ENCODE data around the gene ZNF516.
A peak's percentile ranks its signal among the peaks of the same experiment; 100 is the strongest.

ZNF516 gene

DNA sequence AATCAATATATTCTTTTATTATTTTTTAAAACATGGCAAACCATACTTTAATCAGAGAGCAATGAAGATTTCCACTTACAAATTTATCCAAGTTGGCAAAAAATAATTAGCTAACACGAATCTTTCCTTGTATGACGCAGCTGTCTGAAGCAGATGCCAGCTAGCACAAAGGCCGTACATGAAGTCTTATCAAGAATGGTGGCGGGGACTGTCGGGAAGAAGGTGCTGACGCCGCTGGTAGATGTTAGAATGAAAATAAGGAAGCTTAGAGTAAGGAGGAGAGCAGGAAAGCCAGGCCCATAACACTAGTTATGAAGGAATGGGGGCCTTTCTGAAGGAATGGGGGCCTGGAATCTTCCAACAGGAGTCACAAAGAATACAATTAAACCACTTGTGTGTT lies 96.7 kb downstream of the ZNF516 start:
- no peak for DNase-seq

DNA sequence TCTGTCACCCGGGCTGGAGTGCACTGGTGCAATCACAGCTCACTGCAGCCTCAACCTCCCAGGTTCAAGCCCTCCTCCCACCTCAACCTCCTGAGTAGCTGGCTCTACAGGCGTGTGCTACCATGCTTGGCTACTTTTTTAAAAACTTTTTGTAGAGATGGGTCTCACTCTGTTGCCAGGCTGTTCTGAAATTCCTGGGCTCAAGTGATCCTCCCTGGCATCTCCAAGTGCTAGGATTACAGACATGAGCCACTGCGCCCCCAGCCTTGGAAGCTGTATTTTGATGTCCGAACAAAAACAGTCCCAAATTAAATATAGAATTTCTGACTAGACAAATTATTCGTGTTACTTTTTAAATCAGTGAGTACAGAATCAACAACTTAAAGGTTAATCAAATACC lies 97.4 kb downstream of the ZNF516 start:
- peak in 1 of 2 experiments; percentile 6 for DNase-seq

DNA sequence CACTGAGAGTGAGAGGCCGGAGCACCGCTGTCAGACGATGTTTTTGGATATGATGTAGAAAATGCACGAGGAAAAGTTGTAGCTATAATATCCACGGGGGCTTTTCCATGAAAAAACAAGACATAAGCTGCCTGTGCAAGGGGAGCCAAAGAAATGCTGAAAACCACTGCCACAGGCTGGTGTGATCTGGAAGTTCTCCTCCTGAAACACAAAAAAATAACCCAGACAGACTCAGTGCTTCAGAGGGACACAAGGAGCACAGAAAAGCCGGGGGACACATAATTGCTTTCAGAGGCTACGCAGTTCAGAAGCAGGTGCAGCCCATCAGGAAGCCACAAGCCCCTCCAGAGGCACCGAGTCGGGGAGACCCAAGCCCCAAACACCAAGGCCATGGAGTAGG lies 98.2 kb downstream of the ZNF516 start:
- peak in 1 of 2 experiments; percentile 10 for DNase-seq

DNA sequence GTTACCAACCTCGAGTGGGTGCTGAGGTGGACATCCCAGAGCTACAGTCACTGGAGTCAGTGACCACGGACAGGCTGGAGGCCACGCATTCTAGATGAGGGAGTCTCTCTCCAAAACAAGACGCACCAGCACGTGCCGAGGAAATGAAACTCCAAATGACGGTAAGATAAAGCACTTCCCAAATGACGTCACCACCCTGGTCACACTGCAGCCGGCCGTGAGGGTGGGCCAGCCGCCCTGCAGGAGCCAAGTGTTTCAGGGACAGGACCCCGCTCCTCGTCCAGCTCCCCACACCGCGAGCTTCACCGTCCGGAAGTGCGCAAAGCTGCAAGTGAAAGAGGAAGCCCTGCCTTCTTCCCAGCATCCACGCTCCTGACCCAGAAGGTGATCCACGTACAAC lies 99.4 kb downstream of the ZNF516 start:
- DNase-seq, result peak in 1 of 2 experiments; percentile 4

- DNase-seq, result no peak
Observed at GRCh38 chr18:76394780-76395476, 100.1 kb downstream of the ZNF516 start.

- DNase-seq, result no peak
Observed at GRCh38 chr18:76392349-76392748, 102.7 kb downstream of the ZNF516 start.

DNA sequence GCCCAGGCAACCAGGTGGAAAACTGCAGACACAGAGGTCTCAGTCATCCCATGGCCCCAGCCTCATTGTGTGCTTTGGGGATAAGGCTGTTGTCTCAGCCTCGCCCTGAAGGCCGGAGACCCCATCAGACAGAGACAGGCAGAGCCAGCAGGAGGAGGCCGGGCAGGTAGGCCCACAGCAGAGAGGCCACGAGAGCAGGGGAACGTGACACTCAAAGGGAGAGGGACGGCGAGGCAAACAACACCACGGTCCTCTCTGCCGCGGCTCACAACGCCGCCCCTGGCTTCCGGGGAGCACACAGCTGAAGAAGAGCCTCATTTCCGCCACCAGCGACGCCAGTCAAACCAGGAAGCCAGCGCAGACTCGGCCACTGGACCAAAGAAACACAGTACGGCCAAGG lies 103.3 kb downstream of the ZNF516 start:
- DNase-seq, result no peak

GRCh38 chr18:76391038-76391437 lies 104.0 kb downstream of the ZNF516 start:
- DNase-seq, result no peak

DNA sequence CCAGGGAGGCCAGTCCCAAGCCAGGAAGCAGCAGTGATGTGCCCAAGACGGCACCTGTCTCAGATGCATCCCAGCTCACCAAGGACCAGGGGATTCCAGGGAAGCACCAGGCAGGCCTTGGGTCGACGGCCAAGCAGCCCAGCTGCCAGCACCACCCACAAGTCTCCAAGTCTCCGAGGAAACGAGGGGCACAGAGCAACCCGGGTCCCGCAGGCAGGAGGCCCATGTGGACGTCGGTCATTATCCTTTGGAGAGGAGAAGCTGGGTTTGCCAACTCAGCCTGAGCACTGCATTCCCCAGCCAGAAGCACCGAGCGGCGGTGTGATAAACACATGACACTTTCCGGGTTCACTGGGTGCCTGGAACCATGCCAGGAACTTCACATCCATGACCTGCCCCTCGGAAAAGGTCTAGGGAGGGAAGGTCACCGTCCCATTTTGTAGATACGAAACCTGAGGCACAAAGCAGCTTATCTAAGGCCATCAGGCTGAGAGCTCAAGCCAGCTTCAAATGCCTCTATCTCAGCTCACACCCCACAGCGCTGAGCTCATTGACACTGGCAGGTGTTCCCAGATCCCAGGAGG lies 104.5 kb downstream of the ZNF516 start:
- no peak for DNase-seq

DNA sequence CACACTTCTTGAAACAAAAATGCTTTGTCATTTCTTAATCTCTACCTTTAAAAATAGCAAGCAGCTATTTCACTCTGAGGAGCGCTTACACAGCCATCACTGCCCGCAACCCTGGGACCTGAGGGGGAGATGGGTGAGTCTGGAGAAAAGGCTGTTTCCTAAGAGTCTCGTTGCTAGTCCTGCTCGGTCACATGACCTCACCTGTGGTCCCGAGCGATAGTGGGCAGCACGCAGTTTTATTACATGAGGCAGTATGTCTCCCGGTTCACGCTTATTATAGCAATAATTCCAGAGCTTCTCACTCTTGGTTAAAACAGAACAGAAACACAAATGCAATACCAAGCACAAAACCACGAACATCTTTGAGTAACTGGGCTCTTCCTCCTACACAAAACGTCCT lies 105.3 kb downstream of the ZNF516 start:
- no peak for DNase-seq

DNA sequence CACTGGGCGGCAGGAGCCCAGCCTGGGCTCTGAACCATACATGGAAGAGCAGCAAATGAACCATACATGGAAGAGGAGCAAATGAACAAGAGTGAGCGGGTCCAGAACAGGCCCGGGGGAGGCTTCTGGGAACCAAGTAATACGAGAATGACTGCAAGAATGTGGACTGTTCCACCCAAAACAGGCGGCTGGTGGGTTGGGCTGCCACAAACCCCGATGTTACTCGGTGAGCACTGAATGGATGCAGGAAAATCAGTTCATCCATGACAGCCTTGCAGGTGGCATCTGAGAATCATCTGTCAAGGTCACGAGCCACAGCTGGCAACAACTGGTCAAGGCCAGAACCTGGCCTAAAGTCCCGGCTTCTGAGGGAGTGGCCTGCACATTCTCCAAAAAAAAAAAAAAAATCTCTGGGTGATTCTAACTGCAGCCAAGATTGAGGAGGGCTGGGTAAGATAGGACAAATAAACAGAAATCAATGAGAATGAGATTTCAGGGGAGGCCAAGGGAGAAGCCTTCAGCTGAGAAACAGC lies 106.1 kb downstream of the ZNF516 start:
- DNase-seq, result no peak

DNA sequence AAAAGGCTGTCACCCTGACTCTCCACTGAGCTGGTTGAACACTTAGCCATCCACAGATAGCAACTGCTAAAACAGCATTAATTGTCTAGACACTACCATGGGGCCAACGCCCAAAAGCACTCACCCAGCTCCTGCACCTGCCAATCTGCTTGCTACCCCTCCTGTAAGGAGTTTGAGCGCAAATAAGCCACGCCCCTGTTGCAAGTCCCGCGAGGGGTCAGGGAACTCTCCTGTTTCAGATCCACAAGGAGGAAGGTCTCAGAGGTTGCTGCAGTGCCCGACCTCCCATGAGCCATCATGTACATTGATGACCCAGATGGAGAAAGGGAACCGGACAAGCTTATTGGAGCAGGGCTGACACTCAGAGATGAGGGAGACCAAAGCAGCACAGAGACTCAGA lies 106.8 kb downstream of the ZNF516 start:
- DNase-seq, result no peak

DNA sequence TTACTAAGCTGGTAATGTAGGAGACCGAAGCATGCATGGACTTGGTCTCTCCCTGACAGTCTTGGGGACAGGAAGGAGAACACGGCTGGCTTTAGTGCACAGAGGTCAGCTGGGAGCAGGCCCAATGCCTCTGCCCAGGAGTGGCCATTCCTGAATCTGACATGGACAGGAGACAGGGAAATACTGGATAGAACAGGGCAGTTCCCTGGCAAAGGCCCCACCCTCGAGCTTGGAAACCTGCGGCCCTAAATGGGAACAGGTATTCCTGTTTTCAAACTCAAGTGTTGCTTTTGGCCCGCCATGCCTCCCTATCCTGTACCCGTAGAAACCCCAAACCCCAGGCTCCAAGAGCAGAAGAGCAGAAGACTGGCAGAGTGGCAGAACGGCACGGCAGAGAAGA lies 107.4 kb downstream of the ZNF516 start:
- no peak for DNase-seq

- no peak for DNase-seq
Observed at GRCh38 chr18:76386886-76387285, 108.2 kb downstream of the ZNF516 start.

DNA sequence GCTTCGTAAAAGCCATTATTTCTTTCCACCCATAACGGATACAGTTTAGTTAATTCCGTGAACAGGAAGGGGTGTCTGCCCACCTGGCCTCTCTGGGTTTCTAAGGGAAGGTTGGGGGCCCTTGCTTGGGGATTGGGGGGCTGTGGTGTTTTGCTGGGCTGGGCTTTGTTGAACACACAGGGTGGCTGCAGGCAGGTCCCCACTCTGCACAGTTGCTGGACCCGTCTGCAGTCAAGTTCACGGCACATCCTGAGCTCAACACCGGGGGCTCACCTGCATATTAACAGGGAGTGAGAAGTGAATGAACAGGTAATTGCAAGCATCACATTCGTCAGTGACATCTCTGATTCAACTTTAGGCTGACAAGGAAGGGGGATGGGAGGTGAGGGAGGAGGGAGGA lies 109.0 kb downstream of the ZNF516 start:
- DNase-seq, result no peak

DNA sequence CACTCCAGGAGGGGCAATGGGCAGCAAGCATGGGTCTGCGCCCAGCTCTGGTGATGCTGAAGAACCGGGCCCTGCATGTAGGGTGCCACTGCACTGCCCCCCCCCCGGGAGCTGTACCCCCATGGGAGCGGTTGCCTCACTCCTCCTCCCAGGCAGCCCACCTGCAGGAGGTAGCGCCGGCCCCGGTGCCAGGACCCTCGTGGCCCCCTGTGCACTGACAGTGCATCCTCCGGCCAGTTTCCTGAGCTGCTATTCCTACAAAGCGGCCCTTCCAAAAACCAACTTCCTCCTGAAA lies 109.4 kb downstream of the ZNF516 start:
- DNase-seq, result no peak

- DNase-seq, result no peak
Observed at GRCh38 chr18:76384861-76385680, 110.0 kb downstream of the ZNF516 start.

DNA sequence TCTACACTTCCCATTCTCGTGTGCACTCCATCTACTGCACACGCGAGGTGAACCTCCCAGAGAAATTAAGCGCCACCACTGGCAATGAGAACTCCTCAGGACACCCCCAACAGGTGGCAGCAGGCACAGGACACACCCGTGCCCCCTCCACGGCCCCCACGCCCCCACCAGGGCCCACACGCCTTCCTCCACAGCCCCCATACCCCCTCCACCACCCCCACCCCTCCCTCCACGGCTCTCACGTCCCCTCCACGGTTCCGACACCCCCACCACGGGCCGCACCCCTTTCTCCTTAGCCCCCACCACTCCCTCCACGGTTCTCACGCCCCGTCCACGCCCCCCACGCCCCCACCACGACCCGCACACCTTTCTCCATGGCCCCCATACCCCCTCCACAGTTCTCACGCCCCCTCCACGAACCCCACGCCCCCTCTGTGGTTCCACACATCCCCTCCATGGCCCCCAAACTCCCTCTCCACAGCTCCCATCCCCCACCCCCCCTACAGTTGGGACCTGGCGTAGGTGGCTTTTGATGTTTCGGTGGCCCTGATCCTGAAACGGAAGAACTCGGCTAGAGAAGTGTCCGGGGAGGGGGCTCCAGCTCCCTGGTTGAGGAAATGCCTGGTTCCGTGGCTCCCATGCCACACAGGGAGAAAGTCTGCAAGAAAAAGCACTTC lies 110.8 kb downstream of the ZNF516 start:
- DNase-seq, result no peak

DNA sequence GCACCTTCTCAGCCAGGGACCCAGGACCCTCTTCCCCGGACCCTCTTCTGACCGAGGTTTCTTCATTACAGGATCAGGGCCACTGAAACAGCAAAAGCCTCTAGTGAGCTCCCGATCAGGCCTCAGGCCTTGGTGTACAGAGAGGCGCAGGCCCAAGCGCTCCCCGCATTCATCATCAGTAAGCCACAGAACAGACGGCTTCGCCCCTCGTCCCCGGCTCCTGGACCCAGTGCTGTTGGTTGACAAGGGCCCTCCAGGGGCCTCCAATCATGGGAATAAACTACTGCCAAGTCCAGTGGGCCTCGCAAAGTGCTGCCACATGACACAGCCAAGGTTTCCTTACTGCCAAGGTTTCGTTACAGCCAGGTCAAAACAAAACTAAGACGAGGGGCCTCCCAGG lies 111.4 kb downstream of the ZNF516 start:
- no peak for DNase-seq

- no peak for DNase-seq
Observed at GRCh38 chr18:76382275-76382674, 112.8 kb downstream of the ZNF516 start.

DNA sequence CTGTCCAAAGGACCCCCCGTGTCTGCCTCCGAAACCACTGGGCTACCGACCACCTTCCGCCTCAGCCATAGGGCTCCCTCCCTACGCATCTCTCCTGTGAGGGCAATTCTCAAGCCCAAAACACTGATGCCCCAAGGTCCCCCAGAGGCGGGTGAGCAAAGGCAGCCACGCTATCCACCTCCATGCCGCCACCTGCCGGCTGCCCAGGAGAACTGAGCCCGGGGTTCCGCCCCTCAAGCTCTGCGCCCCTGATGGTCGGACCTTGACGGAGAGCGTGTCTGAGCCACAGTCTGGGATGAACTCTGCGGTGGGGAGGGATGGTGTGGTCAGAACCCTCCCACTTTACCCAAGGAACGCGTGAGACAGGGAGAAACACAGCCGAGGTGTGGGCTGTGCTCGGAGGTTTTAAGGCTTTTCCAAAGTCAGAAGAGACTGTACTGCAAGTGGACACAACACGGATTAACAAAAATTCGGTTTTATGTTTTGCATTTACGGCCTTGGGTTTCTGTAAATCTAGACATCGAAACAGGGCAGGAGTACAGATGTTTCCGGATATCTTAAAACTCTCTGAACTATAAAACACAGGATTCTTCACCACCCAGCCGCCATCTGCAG lies 114.1 kb downstream of the ZNF516 start:
- DNase-seq, result peak; percentile 55 to 63

- DNase-seq, result no peak
Observed at GRCh38 chr18:76380127-76380729, 114.8 kb downstream of the ZNF516 start.

All from activated T-cell treated with anti-CD3 and anti-CD28 coated beads, Interleukin-2, amount 50 U/mL, for 48 hours (primary cell).